KOPT-K1 (cell line): ENCODE results near the gene REEP1.

ENCODE experiments used
- H3K27ac ChIP-seq: fragments of 200-600 bp; sonication (generic); 2 replicates; pipeline ENCODE4 v1.5.1; 2016; ENCODE audit warnings: antibody characterized with exemption, mild to moderate bottlenecking, low read depth, low read length; ENCODE audit not compliant: poor library complexity, severe bottlenecking
- H3K36me3 ChIP-seq: fragments of 200-600 bp; sonication (generic); 2 replicates; pipeline ENCODE4 v1.5.1; 2017; ENCODE audit warnings: antibody characterized with exemption, mild to moderate bottlenecking, low read length, moderate library complexity; ENCODE audit not compliant: insufficient read depth
- H3K9me3 ChIP-seq: fragments of 200-600 bp; sonication (generic); 2 replicates; pipeline ENCODE4 v1.5.1; 2017; ENCODE audit warnings: antibody characterized with exemption, low read length, mild to moderate bottlenecking; ENCODE audit not compliant: insufficient read depth, poor library complexity, severe bottlenecking

Gene REEP1

DNA sequence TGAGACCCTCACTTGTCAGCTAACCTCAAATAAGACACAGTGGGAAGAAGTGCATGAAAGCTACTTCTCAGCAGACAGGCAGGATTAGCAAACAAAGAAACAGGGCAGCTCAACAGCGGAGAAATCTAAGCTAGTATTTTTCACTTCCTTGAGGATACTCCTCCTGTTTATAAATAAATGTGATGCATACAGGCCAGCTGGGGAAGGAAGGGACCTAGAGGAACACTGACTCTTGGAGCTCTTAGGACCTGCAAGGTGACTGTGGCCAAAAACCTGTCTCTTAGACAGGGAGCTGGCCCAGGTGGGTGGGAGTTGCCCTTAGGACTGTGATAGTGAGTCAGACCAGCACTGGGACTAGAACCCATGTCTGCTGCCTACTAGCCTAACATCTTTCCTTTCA, 4.8 kb downstream of the REEP1 start:
- H3K9me3 ChIP-seq, result no peaks in the 10 kb centered on the region
- no peaks in the 10 kb centered on the region for H3K36me3 ChIP-seq
- H3K27ac ChIP-seq, result no peak overlapping the region

DNA sequence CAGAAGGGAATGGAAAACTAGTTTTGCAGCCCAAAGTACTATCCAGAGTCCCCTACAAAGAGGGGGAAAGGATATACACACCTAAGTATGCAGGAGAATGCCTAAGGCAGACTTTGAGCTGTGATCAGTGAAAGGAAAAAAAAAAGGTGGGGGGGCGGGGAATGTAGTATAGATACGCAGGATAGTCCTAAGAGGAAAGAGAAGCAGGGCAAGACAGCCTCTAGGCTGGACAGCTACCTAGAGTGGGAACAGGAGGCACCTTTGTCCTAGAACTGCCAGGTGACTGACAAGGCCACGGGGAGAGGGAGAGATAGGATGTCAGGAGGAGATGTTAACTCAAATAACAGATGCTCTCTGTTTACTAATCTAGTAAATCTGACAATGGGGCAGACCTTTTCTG, 6.0 kb downstream of the REEP1 start:
- Histone ChIP-seq H3K27ac (no peak overlapping the region), H3K36me3 (no peaks in the 10 kb centered on the region), H3K9me3 (no peaks in the 10 kb centered on the region)

DNA sequence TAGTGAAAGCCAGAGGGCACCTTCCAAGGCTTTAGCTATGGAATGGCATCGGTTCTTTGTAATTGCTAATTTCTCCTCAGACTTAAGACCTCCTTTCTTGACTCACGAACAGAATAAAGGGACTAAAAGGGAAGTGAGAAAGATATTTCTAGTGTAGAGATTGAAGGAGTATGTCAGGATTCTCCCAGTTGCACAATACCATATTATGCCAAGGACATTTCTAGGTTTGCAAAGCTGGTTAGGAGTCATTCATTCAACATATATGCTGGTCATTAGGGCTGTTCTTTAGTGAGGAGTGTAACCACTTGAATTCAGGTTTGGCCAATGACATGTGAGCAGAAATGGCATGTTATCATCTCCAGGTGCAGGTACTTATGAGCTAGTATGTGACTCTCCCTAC, 7.4 kb downstream of the REEP1 start:
- no peak overlapping the region for H3K27ac ChIP-seq
- H3K9me3 ChIP-seq, result no peaks in the 10 kb centered on the region
- H3K36me3 ChIP-seq, result no peaks in the 10 kb centered on the region

- Histone ChIP-seq H3K36me3 (no peaks in the 10 kb centered on the region), H3K9me3 (no peaks in the 10 kb centered on the region), H3K27ac (no peak overlapping the region)
These were observed 14.0 kb downstream of the REEP1 start for GRCh38 chr2:86323273-86324021.

GRCh38 chr2:86319700-86320580, 17.5 kb downstream of the REEP1 start:
- no peaks in the 10 kb centered on the region for H3K9me3 ChIP-seq
- H3K36me3 ChIP-seq, result no peaks in the 10 kb centered on the region

GRCh38 chr2:86315084-86315483, 22.3 kb downstream of the REEP1 start:
- Histone ChIP-seq H3K27ac (no peak overlapping the region), H3K36me3 (no peaks in the 10 kb centered on the region), H3K9me3 (no peaks in the 10 kb centered on the region)

More at GRCh38 chr2:86319700-86320580, 17.5 kb downstream of the REEP1 start:
- H3K27ac ChIP-seq, result no peak overlapping the region

DNA sequence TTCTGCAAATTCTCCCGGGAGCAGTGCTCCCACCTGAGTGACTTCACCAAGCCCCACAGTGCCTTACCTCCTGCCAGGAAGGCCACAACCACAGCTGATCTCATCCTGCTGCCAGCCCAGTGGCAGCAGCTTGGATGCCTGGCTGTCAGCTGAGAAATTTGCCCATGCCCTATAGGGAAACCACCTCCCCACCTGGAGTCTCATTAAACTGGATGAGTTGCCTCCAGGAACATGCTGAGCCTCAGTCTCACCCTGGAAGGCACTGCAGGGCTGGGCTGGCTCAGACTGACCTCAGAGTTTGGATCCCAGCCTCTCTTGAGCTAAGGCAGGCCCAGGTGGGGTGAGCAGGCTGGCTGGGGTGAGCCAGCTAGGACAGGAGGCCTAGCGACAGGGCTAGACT, 23.3 kb downstream of the REEP1 start:
- no peaks in the 10 kb centered on the region for H3K36me3 ChIP-seq
- no peak overlapping the region for H3K27ac ChIP-seq
- no peaks in the 10 kb centered on the region for H3K9me3 ChIP-seq

GRCh38 chr2:86313341-86313740, 24.1 kb downstream of the REEP1 start:
- Histone ChIP-seq H3K27ac (no peak overlapping the region), H3K36me3 (no peaks in the 10 kb centered on the region), H3K9me3 (no peaks in the 10 kb centered on the region)

DNA sequence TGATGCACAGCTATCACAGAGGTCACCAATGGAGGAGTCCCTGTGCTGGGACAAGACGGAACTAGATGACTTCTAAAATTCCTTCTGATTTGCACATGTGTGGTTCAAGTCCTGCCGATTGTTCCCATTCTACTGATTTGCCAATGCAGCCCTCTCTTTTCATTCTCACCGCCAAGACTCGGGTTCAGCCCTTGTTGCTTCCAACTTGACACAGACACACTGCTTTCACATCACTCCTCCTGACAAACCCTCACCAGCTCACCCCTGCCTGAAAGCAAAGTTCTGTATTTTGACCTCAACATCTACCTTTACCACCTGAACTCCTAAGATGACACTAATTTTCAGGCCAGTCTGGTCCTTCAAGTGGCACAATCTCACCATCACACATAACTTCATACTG, 25.5 kb downstream of the REEP1 start:
- Histone ChIP-seq H3K9me3 (no peaks in the 10 kb centered on the region), H3K36me3 (no peaks in the 10 kb centered on the region), H3K27ac (no peak overlapping the region)

DNA sequence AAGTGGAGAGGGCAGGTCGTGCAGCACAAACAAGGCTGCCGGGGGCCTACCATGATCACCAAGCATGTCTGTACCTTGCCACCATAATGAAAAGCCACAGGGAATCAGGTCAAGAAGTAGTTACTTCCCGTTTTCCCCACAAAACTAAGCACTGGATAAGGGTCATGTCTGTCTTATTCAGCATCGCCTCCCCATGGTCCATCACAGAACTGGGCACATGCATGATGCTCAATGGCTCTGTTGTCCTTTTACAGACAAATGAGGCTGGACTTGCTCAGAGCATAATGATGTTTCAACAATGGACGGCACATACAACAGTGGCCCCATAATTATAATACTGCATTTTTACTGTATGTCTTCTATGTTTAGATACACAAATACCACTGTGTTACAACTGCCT, 27.5 kb downstream of the REEP1 start:
- H3K27ac ChIP-seq, result no peak overlapping the region
- H3K36me3 ChIP-seq, result no peaks in the 10 kb centered on the region
- H3K9me3 ChIP-seq, result no peaks in the 10 kb centered on the region

GRCh38 chr2:86308984-86309695, 28.3 kb downstream of the REEP1 start:
- no peak overlapping the region for H3K27ac ChIP-seq
- no peaks in the 10 kb centered on the region for H3K9me3 ChIP-seq
- H3K36me3 ChIP-seq, result no peaks in the 10 kb centered on the region

DNA sequence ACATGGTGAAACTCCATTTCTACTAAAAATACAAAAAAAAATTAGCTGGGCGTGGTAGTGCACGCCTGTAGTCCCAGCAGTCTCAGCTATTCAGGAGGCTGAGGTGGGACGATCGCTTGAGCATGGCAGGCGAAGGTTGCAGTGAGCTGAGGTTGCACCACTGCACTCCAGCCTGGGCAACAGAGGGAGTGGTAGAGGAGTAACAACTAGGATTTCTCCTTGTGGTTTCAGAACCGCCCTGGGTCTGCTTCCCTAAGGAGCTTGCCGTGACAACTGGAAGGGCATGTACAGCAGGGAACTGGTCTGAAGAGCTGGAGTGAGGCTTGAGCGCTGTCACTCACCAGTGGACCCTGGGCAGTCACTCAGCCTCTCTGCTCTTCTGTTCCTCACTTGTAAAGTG, 29.1 kb downstream of the REEP1 start:
- H3K9me3 ChIP-seq, result no peaks in the 10 kb centered on the region
- no peaks in the 10 kb centered on the region for H3K36me3 ChIP-seq

GRCh38 chr2:86307431-86307830, 30.0 kb downstream of the REEP1 start:
- Histone ChIP-seq H3K9me3 (no peaks in the 10 kb centered on the region), H3K27ac (no peak overlapping the region), H3K36me3 (no peaks in the 10 kb centered on the region)

More for the DNA sequence above, 29.1 kb downstream of the REEP1 start:
- H3K27ac ChIP-seq, result no peak overlapping the region

GRCh38 chr2:86305915-86306254, 31.5 kb downstream of the REEP1 start:
- Histone ChIP-seq H3K36me3 (no peaks in the 10 kb centered on the region), H3K27ac (no peak overlapping the region), H3K9me3 (no peaks in the 10 kb centered on the region)

- Histone ChIP-seq H3K27ac (no peak overlapping the region), H3K36me3 (no peaks in the 10 kb centered on the region), H3K9me3 (no peaks in the 10 kb centered on the region)
These were observed 32.1 kb downstream of the REEP1 start for GRCh38 chr2:86305195-86305914.
